Cardiac fibroblast (primary cell): ENCODE measurements around the gene RAB29.
A peak's percentile ranks its signal among the peaks of the same experiment; 100 is the strongest.

Source experiments
- DNase-seq, 2 donors: peaks; one replicate each; pipeline versions ENCODE4 v3.0.0 to v3.0.0-alpha.2; 2010; ENCODE audit warnings: low read depth in 2 of 2
- H3K4me3 ChIP-seq, 2 donors: replicated peaks in 1 of 2; 1 replicate in 1 of 2; 2 replicates in 1 of 2; pipeline ENCODE4 v1.5.1; 2011; ENCODE audit warnings: low read depth in 2 of 2, low read length in 2 of 2, mild to moderate bottlenecking in 2 of 2, moderate library complexity in 1 of 2
- TF ChIP-seq, protein P1 (sequence below): IDR thresholded peaks from one replicate; pipeline ENCODE4 v1.5.1; 2011; ENCODE audit warnings: low read depth, mild to moderate bottlenecking, low read length, inconsistent platforms

Gene RAB29

GRCh38 chr1:205775717-205776056 is 405 bp upstream of the RAB29 start:
- peak; percentile 85 to 90 for DNase-seq
- peak overlapping the region in 1 of 2 donors; percentile 88 for H3K4me3 ChIP-seq
- TF ChIP-seq, protein P1, sequence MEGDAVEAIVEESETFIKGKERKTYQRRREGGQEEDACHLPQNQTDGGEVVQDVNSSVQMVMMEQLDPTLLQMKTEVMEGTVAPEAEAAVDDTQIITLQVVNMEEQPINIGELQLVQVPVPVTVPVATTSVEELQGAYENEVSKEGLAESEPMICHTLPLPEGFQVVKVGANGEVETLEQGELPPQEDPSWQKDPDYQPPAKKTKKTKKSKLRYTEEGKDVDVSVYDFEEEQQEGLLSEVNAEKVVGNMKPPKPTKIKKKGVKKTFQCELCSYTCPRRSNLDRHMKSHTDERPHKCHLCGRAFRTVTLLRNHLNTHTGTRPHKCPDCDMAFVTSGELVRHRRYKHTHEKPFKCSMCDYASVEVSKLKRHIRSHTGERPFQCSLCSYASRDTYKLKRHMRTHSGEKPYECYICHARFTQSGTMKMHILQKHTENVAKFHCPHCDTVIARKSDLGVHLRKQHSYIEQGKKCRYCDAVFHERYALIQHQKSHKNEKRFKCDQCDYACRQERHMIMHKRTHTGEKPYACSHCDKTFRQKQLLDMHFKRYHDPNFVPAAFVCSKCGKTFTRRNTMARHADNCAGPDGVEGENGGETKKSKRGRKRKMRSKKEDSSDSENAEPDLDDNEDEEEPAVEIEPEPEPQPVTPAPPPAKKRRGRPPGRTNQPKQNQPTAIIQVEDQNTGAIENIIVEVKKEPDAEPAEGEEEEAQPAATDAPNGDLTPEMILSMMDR: no peak

DNA sequence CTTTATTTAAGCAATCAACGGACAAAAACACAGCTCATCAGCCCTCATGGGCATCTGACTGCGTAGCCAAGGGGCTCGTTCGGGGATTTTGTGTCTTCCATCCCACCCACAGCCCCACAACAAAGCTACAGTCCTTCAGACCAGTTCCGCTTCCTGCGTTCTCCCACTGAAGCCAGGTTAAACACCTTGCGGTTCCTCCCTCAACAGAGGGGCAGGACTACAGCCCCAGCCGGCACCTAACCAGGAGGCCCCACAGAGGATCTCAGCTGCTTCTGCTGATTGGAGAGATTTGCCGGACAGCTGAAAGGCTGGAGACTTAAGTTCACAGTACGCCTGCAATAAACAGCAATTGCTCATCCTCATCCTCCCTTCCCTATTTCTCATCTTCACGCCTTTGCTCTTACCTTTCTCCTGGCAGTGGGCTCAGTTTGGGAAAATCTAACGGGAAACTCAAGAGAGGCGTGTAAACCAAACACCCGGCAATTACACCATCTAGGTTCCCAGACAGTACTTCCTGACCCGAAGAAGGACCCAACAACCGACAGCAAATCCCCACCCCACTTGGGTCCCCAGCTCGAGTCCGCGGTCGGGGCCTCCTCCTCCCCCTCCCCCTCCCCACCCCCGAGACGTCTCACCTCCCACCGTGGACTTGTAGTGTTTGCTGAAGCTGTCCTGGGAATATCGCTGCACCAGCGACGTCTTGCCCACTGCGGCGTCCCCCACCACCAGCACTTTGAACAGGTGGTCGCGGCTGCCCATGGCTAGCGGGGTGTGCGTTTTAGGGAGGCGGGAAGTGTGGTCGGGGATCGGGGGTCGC is 876 bp downstream of the RAB29 start:
- H3K4me3 ChIP-seq: peak overlapping the region; percentile 88 to 93
- DNase-seq: peak; percentile 14 to 15
- TF ChIP-seq, protein P1: no peak

- DNase-seq: no peak
- no peak overlapping the region for H3K4me3 ChIP-seq
- TF ChIP-seq, protein P1: no peak
These were observed 2.7 kb downstream of the RAB29 start for GRCh38 chr1:205772607-205773032.

DNA sequence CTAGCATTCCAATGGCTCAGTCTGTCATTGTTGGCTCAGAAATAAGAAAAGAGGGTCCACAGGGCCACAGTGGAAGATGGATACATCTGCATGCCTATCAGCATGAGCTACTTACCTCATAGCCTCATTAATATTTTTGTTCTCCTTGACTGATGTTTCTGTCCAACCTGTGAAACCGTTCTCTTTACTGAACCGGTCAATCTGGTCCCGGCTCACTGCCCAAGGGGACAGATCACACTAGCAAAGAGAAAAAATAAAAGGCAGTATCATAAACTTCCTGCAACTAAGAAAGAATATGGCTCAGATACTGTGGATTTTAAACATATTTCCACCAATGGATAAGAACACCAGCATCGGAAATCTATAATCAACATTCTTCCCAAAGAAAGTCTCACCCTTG is 4.7 kb downstream of the RAB29 start:
- TF ChIP-seq, protein P1: no peak
- H3K4me3 ChIP-seq: no peak overlapping the region
- no peak for DNase-seq

DNA sequence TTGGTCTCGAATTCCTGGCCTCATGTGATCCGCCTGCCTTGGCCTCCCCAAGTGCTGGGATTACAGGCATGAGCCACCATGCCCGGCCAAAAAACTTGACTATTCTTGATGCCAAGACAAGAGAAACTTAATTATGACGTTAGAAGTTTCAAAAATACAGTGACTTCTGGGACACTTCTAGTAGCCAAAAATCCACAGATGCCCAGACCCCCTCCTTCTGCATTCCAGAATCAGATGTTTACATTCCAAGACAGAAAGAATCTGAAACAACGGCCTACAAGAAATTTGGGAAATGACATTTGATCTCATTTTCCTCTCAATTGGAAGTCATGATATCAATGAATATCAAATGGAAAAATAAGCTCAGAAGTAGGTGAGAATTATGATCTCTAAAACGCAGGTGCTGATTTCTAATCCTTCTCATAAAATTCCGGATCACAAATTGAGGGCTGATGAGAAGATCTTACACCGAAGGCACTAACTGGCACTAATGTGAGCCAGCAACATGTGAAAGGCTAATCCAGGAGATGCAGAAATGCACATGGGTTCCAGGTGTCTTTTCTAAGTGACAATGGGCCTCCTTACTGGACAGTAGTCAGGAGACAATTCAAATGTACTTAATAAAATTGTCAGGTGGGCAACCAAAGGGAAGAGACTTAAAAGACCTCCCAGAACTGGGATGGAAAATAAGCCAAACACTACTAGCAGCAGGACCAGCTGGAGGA is 5.5 kb downstream of the RAB29 start:
- no peak for DNase-seq
- TF ChIP-seq, protein P1: no peak
- H3K4me3 ChIP-seq: no peak overlapping the region

DNA sequence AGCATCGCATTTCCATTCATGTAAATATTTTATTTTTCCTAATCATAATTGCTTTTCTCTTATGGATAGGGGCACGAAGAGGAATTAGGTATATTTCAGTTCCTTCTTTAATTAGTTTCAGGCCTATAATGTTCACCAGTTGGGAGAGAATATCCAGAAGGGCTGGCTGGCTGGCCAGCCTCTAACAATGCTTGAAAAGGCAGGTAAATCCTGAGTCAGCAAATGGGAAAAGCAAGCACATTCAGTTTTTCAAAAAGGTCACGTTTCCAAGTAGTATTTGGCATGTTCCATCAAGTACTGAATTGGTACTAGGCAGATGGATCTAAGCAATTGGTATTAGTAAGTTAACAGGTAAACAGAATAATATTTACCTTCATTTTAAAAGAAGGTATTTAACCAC is 8.0 kb downstream of the RAB29 start:
- no peak for DNase-seq
- TF ChIP-seq, protein P1: no peak
- no peak overlapping the region for H3K4me3 ChIP-seq
